HCT116 (cell line): Measurements from ENCODE around the gene HMGCL. TPM values are rescaled to one million over a fixed set of nuclear protein-coding genes. Genes with fewer than 3 reads are reported as not detected.

ENCODE experiments used
- ATAC-seq: fragments of 200-7000 bp; cut with Tn5 transposase; 2 replicates; pipeline ENCODE4 v1.9.1; 2020; ENCODE audit warnings: mild to moderate bottlenecking, moderate library complexity
- BruUV-seq: library from RNA; stranded (reverse); fragments of 400-500 nt; replicated peaks from 2 replicates; lab custom pipeline; 2021; lab: Mats Ljungman, UMichigan
- CTCF ChIA-PET: fragments of 300-600 bp; sonication (Branson Sonifier 250); formaldehyde crosslinking; loops from one replicate; lab custom pipeline; 2021; ENCODE audit warnings: antibody characterized with exemption; lab: Charles Lee
- POLR2A ChIA-PET: fragments of 300-600, 350-600 bp; sonication (Branson Sonifier 250); formaldehyde crosslinking; loops from one replicate; lab custom pipeline; 2021; ENCODE audit warnings: antibody characterized with exemption; lab: Charles Lee
- RAD21 ChIA-PET, 2 experiments: fragments of 300-600 bp; sonication (Branson Sonifier 250); formaldehyde crosslinking; loops; one replicate each; lab custom pipeline; 2023; ENCODE audit warnings: low total read pairs in 2 of 2; ENCODE audit not compliant: uncharacterized antibody in 2 of 2, unreplicated experiment in 2 of 2, low non-redundant PET in 1 of 2; lab: Charles Lee
- DNase-seq: peaks from one replicate; pipeline ENCODE4 v3.0.0-alpha.2; 2010; ENCODE audit warnings: low read depth, low spot score
- H2AFZ ChIP-seq: fragments of 200-600 bp; shearing (Covaris generic), sonication (generic); 2 replicates; pipeline ENCODE4 v1.6.1; 2017; ENCODE audit warnings: low read depth, mixed run types, mixed read lengths, antibody characterized with exemption, low read length; ENCODE audit not compliant: poor library complexity, severe bottlenecking
- H3K27ac ChIP-seq: 2 replicates; pipeline ENCODE4 v1.5.1; 2012; ENCODE audit warnings: low read depth, low read length
- H3K27me3 ChIP-seq: fragments of 200-600 bp; sonication (generic); 2 replicates; pipeline ENCODE4 v1.6.1; 2016; ENCODE audit warnings: mixed run types, low read length, mixed read lengths; ENCODE audit not compliant: insufficient read depth
- H3K36me3 ChIP-seq, 2 experiments: fragments of 200-500 bp in 1 of 2; fragments of 200-600 bp in 1 of 2; sonication (Bioruptor generic) in 1 of 2; sonication (generic) in 1 of 2; 2 replicates each; pipeline versions ENCODE4 v1.5.1 to v1.6.1; 2014 to 2016; ENCODE audit warnings: low read length in 2 of 2, inconsistent platforms in 1 of 2, mixed read lengths in 1 of 2, mixed run types in 1 of 2; ENCODE audit not compliant: insufficient read depth in 2 of 2, control insufficient read depth in 1 of 2
- H3K4me1 ChIP-seq, 2 experiments: fragments of 200-600 bp in 1 of 2; sonication (generic) in 1 of 2; 2 replicates each; pipeline versions ENCODE4 v1.5.1 to v1.6.1; 2012 to 2017; ENCODE audit warnings: low read length in 2 of 2, inconsistent platforms in 1 of 2, mild to moderate bottlenecking in 1 of 2, mixed read lengths in 1 of 2, mixed run types in 1 of 2, moderate library complexity in 1 of 2; ENCODE audit not compliant: insufficient read depth in 2 of 2, control insufficient read depth in 1 of 2
- H3K4me2 ChIP-seq: fragments of 200-600 bp; sonication (generic); 2 replicates; pipeline ENCODE4 v1.6.1; 2017; ENCODE audit warnings: mixed run types, low read length, mixed read lengths
- H3K4me3 ChIP-seq, 2 experiments: fragments of 200-600 bp in 1 of 2; sonication (generic) in 1 of 2; replicated peaks in 1 of 2; 2 replicates each; pipeline ENCODE4 v1.5.1; 2011 to 2016; ENCODE audit warnings: low read length in 2 of 2, control low read depth in 1 of 2, low read depth in 1 of 2, mild to moderate bottlenecking in 1 of 2, mixed read lengths in 1 of 2, mixed run types in 1 of 2
- H3K79me2 ChIP-seq: fragments of 200-600 bp; sonication (generic); 2 replicates; pipeline ENCODE4 v1.6.1; 2017; ENCODE audit warnings: mild to moderate bottlenecking, mixed run types, low read length, moderate library complexity, mixed read lengths; ENCODE audit not compliant: insufficient read depth
- H3K9ac ChIP-seq: fragments of 200-600 bp; sonication (generic); 2 replicates; pipeline ENCODE4 v1.6.1; 2016; ENCODE audit warnings: low read length, mixed read lengths
- H3K9me2 ChIP-seq: fragments of 200-600 bp; sonication (generic), shearing (Covaris generic); 2 replicates; pipeline ENCODE4 v1.6.1; 2017; ENCODE audit warnings: mixed run types, mild to moderate bottlenecking, moderate library complexity; ENCODE audit not compliant: insufficient read depth
- H3K9me3 ChIP-seq, 2 experiments: fragments of 200-500 bp in 1 of 2; fragments of 200-600 bp in 1 of 2; sonication (Bioruptor generic) in 1 of 2; sonication (generic) in 1 of 2; 2 replicates each; pipeline ENCODE4 v1.6.1; 2014 to 2017; ENCODE audit warnings: low read length in 2 of 2, mixed read lengths in 2 of 2, inconsistent platforms in 1 of 2, low read depth in 1 of 2, mild to moderate bottlenecking in 1 of 2, mixed run types in 1 of 2, moderate library complexity in 1 of 2; ENCODE audit not compliant: control insufficient read depth in 1 of 2, insufficient read depth in 1 of 2
- H4K20me1 ChIP-seq: fragments of 200-600 bp; sonication (generic), shearing (Covaris generic); 2 replicates; pipeline ENCODE4 v1.6.1; 2017; ENCODE audit warnings: mixed run types, mild to moderate bottlenecking, moderate library complexity; ENCODE audit not compliant: insufficient read depth
- CTCF ChIP-seq, 3 experiments: fragments of 200-600 bp in 1 of 3; sonication (generic) in 1 of 3; IDR thresholded peaks in 2 of 3; conservative IDR thresholded peaks in 1 of 3; 2 replicates each; pipeline ENCODE4 v1.5.1; 2012 to 2017; ENCODE audit warnings: low read depth in 2 of 3, low read length in 2 of 3, antibody characterized with exemption in 1 of 3, borderline replicate concordance in 1 of 3, control low read depth in 1 of 3, mild to moderate bottlenecking in 1 of 3, mixed read lengths in 1 of 3, mixed run types in 1 of 3, moderate library complexity in 1 of 3; ENCODE audit not compliant: insufficient read depth in 1 of 3
- EZH2 ChIP-seq: fragments of 200-600 bp; sonication (generic); IDR thresholded peaks from 2 replicates; pipeline ENCODE4 v1.6.1; 2017; ENCODE audit warnings: antibody characterized with exemption, mixed run types
- YY1 ChIP-seq: IDR thresholded peaks from 2 replicates; pipeline ENCODE4 v1.6.1; 2011; ENCODE audit warnings: low read length, low read depth, moderate library complexity, mild to moderate bottlenecking; ENCODE audit not compliant: insufficient replicate concordance; ENCODE audit errors: extremely low read depth
- intact Hi-C: fragments of 100-400 bp; cut with micrococcal nuclease; formaldehyde crosslinking; loops from 2 replicates; pipeline ENCODE4 v1.10.0; 2022
- total RNA-seq: library from RNA; stranded (reverse); gene quantifications from one replicate; pipeline ENCODE4 v1.2.1, GENCODE V29; 2021; ENCODE audit not compliant: unreplicated experiment

Gene HMGCL
- total RNA-seq, 1 experiment from 2014 or later = 36.2 TPM

DNA sequence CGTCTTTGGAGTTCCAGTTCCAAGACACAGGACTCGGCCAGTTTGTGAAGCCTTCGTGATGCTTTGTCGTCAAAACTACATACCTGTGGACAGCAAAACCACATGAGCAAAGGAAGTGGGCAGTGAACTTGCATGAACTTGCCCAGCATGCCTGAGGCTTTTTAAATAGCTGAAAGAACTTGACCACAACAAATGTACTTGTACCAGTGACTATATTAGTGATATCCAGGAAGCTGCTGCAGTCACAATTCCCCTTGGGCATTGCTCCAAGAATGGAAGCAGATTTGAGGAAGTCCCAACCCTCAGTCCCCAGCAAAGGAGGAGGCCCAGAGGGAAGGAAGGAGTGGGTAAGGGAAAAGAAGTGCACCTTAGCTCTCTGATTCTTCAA lies 40.3 kb upstream of the HMGCL start (continued):
- TF ChIP-seq CTCF (IDR thresholded peaks at IDR 0.05 in 2 of 3, conservative IDR thresholded peaks at IDR 0.05 in 1 of 3; ENCODE audit: borderline replicate concordance in 1 of 3, insufficient read depth in 1 of 3, low read depth in 2 of 3, low read length in 2 of 3) (no peak), EZH2 (no peak)

DNA sequence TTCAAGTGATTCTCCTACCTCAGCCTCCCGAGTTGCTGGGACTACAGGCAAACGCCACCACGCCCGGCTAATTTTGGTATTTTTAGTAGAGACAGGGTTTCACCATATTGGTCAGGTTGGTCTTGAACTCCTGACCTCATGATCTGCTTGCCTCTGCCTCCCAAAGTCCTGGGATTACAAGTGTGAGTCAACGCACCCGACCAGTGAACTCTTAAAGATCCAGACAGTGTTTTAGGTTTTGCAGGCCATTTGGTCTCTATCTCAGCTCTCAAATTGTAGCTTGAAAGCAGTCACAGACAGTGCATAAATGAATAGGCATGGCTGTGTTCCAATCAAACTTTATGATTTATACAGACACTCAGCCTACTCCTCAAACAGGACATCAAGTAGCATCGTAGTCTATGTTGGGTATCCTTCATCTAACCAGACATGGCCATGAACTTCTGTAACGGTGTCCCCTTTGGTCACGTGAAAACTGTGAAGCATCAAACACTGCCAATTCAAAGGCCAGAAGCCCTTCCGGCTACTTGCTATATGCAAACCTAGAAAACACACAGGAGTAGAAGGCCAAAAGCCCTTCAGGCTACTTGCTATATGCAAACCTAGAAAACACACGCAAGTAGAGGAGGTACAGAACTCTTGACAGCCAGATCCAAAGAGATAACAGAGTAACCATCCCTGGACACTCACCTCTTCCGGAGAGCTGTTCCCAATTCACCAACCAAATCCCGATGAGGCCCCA lies 39.7 kb upstream of the HMGCL start:
- H4K20me1 ChIP-seq = no peaks in the 10 kb centered on the region
- no peak for DNase-seq
- no TSS peak for BruUV-seq
- ChIA-PET RAD21 (no interaction called here), POLR2A (no interaction called here), CTCF (no interaction called here)
- peaks cover 34 to 39% of the 10 kb centered on the region in 2 experiments for H3K4me1 ChIP-seq
- H3K4me3 ChIP-seq = peak overlapping the region in 1 of 2 experiments; percentile 7; a peak in 1 of 4 replicates
- peaks cover 13 to 15% of the 10 kb centered on the region in 2 experiments; a peak in 3 of 4 replicates for H3K36me3 ChIP-seq
- intact Hi-C loops = loop anchor here (5.0 kb wide), 1 partner anchor 93 kb away; no protein-coding TSS in a partner anchor
- peaks cover 4% of the 10 kb centered on the region; the same call in 1 of the 2 replicates for H3K79me2 ChIP-seq
- no peak overlapping the region for H3K9ac ChIP-seq
- peak overlapping the region; percentile 96 for H3K4me2 ChIP-seq
- H3K27ac ChIP-seq = peak overlapping the region; percentile 63
- H3K9me3 ChIP-seq = no peaks in the 10 kb centered on the region
- no peak for ATAC-seq
- H2AFZ ChIP-seq = no peak overlapping the region
- TF ChIP-seq YY1 = no peak
- H3K9me2 ChIP-seq = no peaks in the 10 kb centered on the region
- H3K27me3 ChIP-seq = no peaks in the 10 kb centered on the region
